Hepatic stellate cell (primary cell): Measurements from ENCODE around the gene GUCY1A2.
"Not testable (repeated sequence)": the region's sequence is repeated elsewhere in the genome, so short reads cannot be mapped to it uniquely, and the experiment has no call there.

Experiments used
- DNase-seq: peaks from one replicate; pipeline ENCODE4 v3.0.0; 2011; ENCODE audit warnings: low spot score

Gene GUCY1A2

GRCh38 chr11:106943089-106943488 lies 75.2 kb downstream of the GUCY1A2 start:
- no peak for DNase-seq

DNA sequence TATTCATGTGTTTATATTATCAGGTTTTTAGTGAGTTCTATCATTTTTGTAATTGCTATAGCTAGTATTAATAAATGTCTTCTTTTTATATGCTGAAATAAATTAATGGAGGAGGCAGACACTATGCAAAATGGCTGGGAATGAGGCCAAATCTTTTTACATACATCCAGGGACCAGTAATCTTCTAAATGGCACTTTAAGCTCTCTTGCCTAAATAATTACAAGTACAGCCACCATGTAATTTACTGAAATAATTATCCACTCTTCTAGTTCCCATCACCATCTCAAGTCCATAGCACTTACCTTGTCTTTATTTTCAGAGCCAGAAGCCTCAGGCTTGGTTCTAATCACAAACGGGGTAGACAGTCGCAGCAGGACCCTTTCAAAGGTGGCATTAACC lies 79.1 kb downstream of the GUCY1A2 start:
- DNase-seq = no peak

DNA sequence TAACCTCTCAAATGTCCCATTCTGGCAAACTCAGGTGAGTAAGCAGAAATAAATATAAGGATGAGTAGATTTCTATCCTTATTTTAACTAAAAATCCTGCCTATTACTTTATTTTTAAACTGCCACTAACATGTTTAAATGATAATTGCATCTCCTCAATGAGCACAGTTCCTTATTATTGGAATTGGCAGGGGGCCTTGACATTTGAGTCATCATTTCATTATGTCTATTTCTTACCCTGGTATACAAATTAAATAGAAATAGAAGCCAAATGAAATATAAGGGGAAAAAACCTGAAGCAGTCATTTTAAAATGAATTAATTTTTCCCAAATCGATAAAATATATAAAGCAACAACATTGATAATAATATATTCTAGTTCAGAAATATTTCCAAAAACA lies 81.2 kb downstream of the GUCY1A2 start:
- DNase-seq = no peak

- DNase-seq = no peak
Observed at GRCh38 chr11:106925245-106925644, 93.0 kb downstream of the GUCY1A2 start.

- DNase-seq = no peak
Observed at GRCh38 chr11:106920899-106921509, 97.3 kb downstream of the GUCY1A2 start.

- no peak for DNase-seq
Observed at GRCh38 chr11:106917973-106918372, 100.3 kb downstream of the GUCY1A2 start.

DNA sequence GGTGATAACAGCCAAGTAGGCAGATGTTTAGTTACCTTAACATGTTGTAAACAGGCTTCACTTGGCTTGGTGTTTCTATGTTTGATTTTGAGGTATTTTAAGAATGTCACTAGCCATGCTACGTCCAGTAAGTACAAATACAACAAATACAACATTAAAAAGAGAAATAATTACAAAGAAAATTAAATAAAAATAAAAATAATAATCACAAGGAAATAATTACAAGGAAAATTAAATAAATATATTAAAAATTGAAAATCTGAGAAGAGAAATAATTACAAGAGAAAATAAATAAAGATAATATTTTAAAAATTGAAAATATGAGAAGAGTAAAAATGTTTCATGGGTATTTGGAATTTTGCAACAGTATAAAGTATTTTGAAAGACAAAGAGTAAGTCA lies 103.9 kb downstream of the GUCY1A2 start:
- DNase-seq = no peak

DNA sequence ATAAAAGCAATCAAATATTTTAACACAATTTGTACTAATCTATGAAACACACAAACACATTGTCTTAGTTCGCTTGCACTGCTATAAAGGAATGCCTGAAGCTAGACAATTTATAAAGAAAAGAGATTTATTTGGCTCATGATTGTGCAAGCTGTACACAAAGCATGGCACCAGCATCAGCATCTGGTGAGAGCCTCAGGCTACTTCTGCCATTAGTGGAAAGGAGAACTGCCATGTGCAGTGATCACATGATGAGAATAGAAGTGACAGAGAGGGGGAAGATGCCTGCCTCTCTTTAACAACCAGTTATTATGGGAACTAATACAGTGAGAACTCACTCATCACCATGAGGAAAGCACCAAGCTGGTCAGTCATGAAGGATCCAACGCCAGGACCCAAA lies 105.1 kb downstream of the GUCY1A2 start:
- DNase-seq = no peak

DNA sequence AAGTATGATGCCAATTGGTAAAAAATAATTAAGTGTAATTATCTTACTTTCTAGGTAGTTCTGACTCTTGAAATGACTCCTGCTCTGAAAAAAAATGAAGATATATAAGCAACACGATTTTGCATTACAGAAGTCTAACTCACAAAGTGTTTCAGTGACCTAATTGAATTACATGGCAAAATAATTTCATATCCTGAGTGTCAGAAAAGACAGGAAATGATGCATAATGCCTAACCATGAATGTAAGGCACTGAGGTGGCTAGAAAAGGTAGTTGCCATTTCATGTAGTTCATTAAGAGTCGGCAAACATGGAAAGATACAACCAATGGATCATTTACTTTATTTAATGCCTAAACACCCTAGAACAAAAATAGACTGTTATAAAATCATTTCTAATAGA lies 113.5 kb downstream of the GUCY1A2 start:
- DNase-seq = no peak

GRCh38 chr11:106889718-106890117 lies 128.6 kb downstream of the GUCY1A2 start:
- no peak for DNase-seq

DNA sequence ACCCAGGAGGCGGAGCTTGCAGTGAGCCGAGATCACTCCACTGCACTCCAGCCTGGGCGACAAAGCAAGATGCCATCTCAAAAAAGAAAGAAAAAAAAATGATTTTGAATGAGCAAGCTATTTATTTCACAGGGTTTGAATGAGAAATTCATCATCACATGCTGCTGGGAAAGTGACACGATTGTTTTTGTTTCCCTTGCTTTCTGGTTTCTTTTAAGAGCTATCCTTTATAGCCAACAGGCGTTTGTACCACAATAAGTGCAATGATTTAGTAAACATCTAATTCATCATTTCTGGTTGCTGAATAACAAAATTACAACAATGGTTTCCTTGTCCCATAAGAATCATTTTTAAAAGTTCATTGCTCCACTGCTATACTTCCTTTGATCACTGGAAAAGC lies 129.9 kb downstream of the GUCY1A2 start:
- DNase-seq = no peak

GRCh38 chr11:106883693-106884092 lies 134.6 kb downstream of the GUCY1A2 start:
- DNase-seq = not testable (repeated sequence)

GRCh38 chr11:106879832-106880546 lies 138.3 kb downstream of the GUCY1A2 start:
- DNase-seq = no peak

- DNase-seq = no peak
Observed at GRCh38 chr11:106879029-106879428, 139.2 kb downstream of the GUCY1A2 start.

DNA sequence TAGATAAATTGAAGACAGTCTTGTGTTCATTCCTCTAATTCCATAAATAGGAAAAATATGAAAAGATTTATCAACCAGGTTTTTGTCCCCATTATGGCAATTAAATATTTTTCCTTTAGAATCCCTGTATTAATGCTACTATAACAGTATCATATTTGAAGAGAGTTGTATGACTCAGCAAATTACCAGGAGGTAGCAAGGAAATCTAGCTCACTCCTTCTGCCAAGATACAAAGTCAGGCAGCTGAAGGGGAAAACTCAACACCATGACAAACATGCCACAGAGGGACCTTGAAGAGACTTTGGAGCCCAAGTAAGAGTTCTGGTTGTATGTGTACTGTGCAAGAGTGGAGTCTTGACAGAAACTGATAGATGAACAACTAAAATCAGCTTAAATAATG lies 143.3 kb downstream of the GUCY1A2 start:
- DNase-seq = no peak

DNA sequence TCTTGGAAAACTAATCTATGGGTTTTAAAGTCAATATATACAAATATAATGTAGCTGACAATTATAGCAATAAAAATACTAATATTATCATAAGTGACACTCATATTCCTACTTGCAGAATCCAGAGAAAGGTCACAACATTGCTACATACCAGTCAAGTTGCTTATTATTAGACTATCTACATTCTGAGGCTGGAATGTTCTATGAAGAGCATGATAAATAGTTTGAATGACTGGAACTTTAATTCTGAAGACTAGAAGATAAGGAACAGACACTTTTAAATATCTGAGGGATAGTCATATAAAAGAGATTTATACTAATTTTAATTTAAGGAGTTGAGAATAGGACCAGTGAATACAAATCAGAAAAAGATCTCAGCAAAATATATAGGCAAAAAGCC lies 146.0 kb downstream of the GUCY1A2 start:
- no peak for DNase-seq

DNA sequence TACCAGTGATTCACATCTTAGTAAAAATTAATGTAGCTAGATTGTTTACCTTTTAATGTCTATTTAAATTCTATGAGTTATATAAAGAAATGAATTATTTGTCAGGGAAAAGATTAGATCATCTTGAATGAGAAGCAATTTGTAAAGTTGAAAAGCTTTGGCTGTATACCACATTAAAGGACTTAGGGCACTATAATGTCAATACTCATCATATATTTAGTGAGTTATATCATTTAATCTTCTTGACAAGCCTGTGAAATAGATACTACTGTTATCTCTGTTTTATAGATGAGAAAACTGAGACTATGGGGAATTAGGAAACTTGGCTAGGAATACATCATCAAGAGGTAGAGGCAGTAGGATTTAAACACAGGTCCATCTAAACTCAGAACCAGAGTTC lies 160.1 kb downstream of the GUCY1A2 start:
- no peak for DNase-seq

GRCh38 chr11:106856566-106856965 lies 161.7 kb downstream of the GUCY1A2 start:
- DNase-seq = no peak

DNA sequence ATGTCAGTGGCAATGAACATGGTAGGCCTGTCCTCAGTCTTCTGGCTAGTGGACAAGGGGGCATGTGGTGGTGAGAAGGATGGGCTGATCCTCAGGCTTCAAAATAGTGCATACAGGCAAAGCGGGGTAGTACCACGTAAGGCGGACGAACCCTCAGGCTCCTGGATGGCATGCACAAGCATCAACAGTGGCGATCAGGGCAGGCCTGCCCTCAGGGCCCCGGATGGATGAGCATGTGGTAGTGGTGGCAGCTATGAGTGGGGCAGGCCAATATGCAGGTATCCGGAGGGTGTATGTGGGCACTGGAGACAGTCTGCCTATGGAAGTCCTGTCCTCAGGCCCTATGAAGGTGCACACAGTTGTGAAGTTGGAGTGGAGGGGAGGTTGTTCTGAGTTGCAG lies 163.8 kb downstream of the GUCY1A2 start:
- no peak for DNase-seq

- no peak for DNase-seq
Observed at GRCh38 chr11:106853850-106854401, 164.3 kb downstream of the GUCY1A2 start.

DNA sequence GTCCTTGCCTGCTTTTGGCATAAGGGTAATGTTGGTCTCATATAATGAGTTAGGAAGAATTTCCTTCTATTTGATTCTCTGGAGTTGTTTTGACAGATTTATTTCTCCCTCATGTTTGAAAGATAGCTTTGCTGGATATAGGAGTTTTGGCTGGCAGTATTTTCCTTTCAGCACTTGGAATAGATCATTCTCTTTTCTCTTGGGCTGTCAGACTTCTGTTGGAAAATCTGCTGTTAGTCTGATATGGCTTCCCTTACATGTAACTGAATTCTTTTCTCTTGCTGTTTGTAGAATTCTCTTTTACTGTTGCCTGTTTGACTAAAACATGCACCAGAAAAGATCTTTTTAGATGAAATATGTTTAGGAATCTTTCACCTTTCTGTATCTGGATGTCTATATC lies 165.5 kb downstream of the GUCY1A2 start:
- no peak for DNase-seq

- no peak for DNase-seq
Observed at GRCh38 chr11:106848526-106848925, 169.8 kb downstream of the GUCY1A2 start.

GRCh38 chr11:106842134-106842533 lies 176.1 kb downstream of the GUCY1A2 start:
- no peak for DNase-seq

GRCh38 chr11:106840947-106841346 lies 177.3 kb downstream of the GUCY1A2 start:
- DNase-seq = no peak
